CD8-positive, alpha-beta memory T cell (primary cell): ENCODE measurements around the gene PNPLA2. TPM values are rescaled to one million over a fixed set of nuclear protein-coding genes. Genes with fewer than 3 reads are reported as not detected.
A peak's percentile ranks its signal among the peaks of the same experiment; 100 is the strongest.

Source experiments
- CTCF ChIA-PET: fragments of 350-600 bp; sonication (Branson Sonifier 250); formaldehyde crosslinking; loops from one replicate; lab custom pipeline; 2021; ENCODE audit warnings: antibody characterized with exemption; lab: Charles Lee
- POLR2A ChIA-PET: fragments of 350-600 bp; sonication (Branson Sonifier 250); formaldehyde crosslinking; loops from one replicate; lab custom pipeline; 2021; ENCODE audit warnings: antibody characterized with exemption; lab: Charles Lee
- DNase-seq, 5 donors: peaks; one replicate each; pipeline versions ENCODE4 v3.0.0 to v3.0.0-alpha.2; 2020 to 2022; ENCODE audit warnings: mixed read lengths in 1 of 5
- H3K27ac ChIP-seq: one replicate; pipeline ENCODE4 v1.7.0; 2013; ENCODE audit warnings: low read depth, mild to moderate bottlenecking, low read length, moderate library complexity
- H3K27me3 ChIP-seq: 2 replicates; pipeline ENCODE4 v1.7.0; 2013; ENCODE audit warnings: low read length, mild to moderate bottlenecking; ENCODE audit not compliant: insufficient read depth, poor library complexity, severe bottlenecking
- H3K36me3 ChIP-seq: 2 replicates; pipeline ENCODE4 v1.7.0; 2013; ENCODE audit warnings: mild to moderate bottlenecking, low read length, moderate library complexity; ENCODE audit not compliant: insufficient read depth
- H3K4me1 ChIP-seq: 2 replicates; pipeline ENCODE4 v1.7.0; 2013; ENCODE audit warnings: mild to moderate bottlenecking, low read length, moderate library complexity; ENCODE audit not compliant: insufficient read depth
- H3K4me3 ChIP-seq: 2 replicates; pipeline ENCODE4 v1.7.0; 2013; ENCODE audit warnings: mild to moderate bottlenecking, low read length
- H3K9me3 ChIP-seq: 2 replicates; pipeline ENCODE4 v1.7.0; 2013; ENCODE audit warnings: mild to moderate bottlenecking, low read length
- H3K27ac Mint-ChIP-seq, 8 donors: one replicate each; pipeline ENCODE4 v1.8.0; 2020 to 2021; ENCODE audit warnings: mixed read lengths in 8 of 8, mild to moderate bottlenecking in 6 of 8, inconsistent platforms in 3 of 8, moderate library complexity in 3 of 8
- H3K27me3 Mint-ChIP-seq, 2 donors: one replicate each; pipeline ENCODE4 v1.8.0; 2020 to 2021; ENCODE audit warnings: mixed read lengths in 2 of 2, mild to moderate bottlenecking in 1 of 2, moderate library complexity in 1 of 2
- H3K36me3 Mint-ChIP-seq, 3 donors: one replicate each; pipeline ENCODE4 v1.8.0; 2020 to 2021; ENCODE audit warnings: mixed read lengths in 3 of 3, inconsistent platforms in 1 of 3, mild to moderate bottlenecking in 1 of 3
- H3K4me1 Mint-ChIP-seq, 3 donors: one replicate each; pipeline ENCODE4 v1.8.0; 2020 to 2021; ENCODE audit warnings: mixed read lengths in 3 of 3, inconsistent platforms in 1 of 3, mild to moderate bottlenecking in 1 of 3
- H3K4me3 Mint-ChIP-seq, 7 donors: one replicate each; pipeline ENCODE4 v1.8.0; 2020 to 2021; ENCODE audit warnings: mixed read lengths in 7 of 7, mild to moderate bottlenecking in 6 of 7, moderate library complexity in 4 of 7, inconsistent platforms in 2 of 7
- H3K9me3 Mint-ChIP-seq, 5 donors: one replicate each; pipeline ENCODE4 v1.8.0; 2020 to 2022; ENCODE audit warnings: mixed read lengths in 5 of 5, mild to moderate bottlenecking in 3 of 5, moderate library complexity in 2 of 5, inconsistent platforms in 1 of 5
- polyA plus RNA-seq: library from polyadenylated mRNA; unstranded; fragments of 300-500 nt; fragmentation: Illumina TruSeq; gene quantifications from one replicate; pipeline ENCODE4 v1.2.3, GENCODE V29; 2021
- total RNA-seq, 2 experiments: library from RNA; stranded (reverse); gene quantifications; one replicate each; pipeline ENCODE4 v1.2.3, GENCODE V29; 2021

The PNPLA2 gene
- total and polyA plus RNA-seq, 3 experiments from 2014 or later: 41.5 to 53.0 (median 49.8) TPM

- DNase-seq: no peak
- CTCF ChIA-PET: interaction anchor here (0.7 kb wide), 1 partner anchor 36 kb away, joined by 3 read pairs; no protein-coding TSS in a partner anchor
- no peaks in the 10 kb centered on the region for H3K9me3 Mint-ChIP-seq
- peaks cover 25% of the 10 kb centered on the region for H3K4me1 ChIP-seq
- no peaks in the 10 kb centered on the region for H3K9me3 ChIP-seq
- H3K4me3 Mint-ChIP-seq: peak overlapping the region in 6 of 7 donors; percentile 5 to 86 (median 36)
- H3K4me1 Mint-ChIP-seq: peaks cover 12 to 26% (median 14%) of the 10 kb centered on the region in 3 donors
- peaks cover 4% of the 10 kb centered on the region for H3K36me3 ChIP-seq
- H3K27ac ChIP-seq: no peak overlapping the region
- no peak overlapping the region for H3K4me3 ChIP-seq
- no peaks in the 10 kb centered on the region for H3K27me3 ChIP-seq
- H3K27ac Mint-ChIP-seq: no peak overlapping the region
- peaks cover 0 to 25% (median 0%) of the 10 kb centered on the region in 3 donors for H3K36me3 Mint-ChIP-seq
- peaks cover 0 to 3% of the 10 kb centered on the region in 2 donors for H3K27me3 Mint-ChIP-seq
- POLR2A ChIA-PET: no interaction called here
Measured at GRCh38 chr11:794013-794765, 24.5 kb upstream of the PNPLA2 start.

GRCh38 chr11:794766-795633, 23.7 kb upstream of the PNPLA2 start:
- H3K27ac ChIP-seq: peak overlapping the region; percentile 69
- no peak overlapping the region for H3K4me3 ChIP-seq
- H3K27me3 ChIP-seq: no peaks in the 10 kb centered on the region
- H3K4me3 Mint-ChIP-seq: peak overlapping the region; percentile 16 to 92 (median 61)
- H3K4me1 ChIP-seq: peaks cover 25% of the 10 kb centered on the region
- H3K27ac Mint-ChIP-seq: peak overlapping the region in 2 of 8 donors; percentile 94 to 97
- peaks cover 12 to 26% (median 14%) of the 10 kb centered on the region in 3 donors for H3K4me1 Mint-ChIP-seq
- H3K9me3 Mint-ChIP-seq: no peaks in the 10 kb centered on the region
- H3K9me3 ChIP-seq: no peaks in the 10 kb centered on the region
- ChIA-PET POLR2A (interaction anchor here (0.7 to 2.5 kb wide), 3 partner anchors 16 to 504 kb away, joined by 3 to 6 read pairs (median 5); no protein-coding TSS in a partner anchor), CTCF (interaction anchor here (1.3 kb wide), 1 partner anchor 17 kb away, joined by 3 read pairs; no protein-coding TSS in a partner anchor)
- H3K36me3 Mint-ChIP-seq: peaks cover 0 to 25% (median 0%) of the 10 kb centered on the region in 3 donors
- no peak for DNase-seq
- H3K36me3 ChIP-seq: peaks cover 4% of the 10 kb centered on the region
- H3K27me3 Mint-ChIP-seq: peaks cover 0 to 3% of the 10 kb centered on the region in 2 donors

- CTCF ChIA-PET: interaction anchor here (0.8 to 1.3 kb wide), 3 partner anchors 16 to 242 kb away, joined by 3 read pairs; no protein-coding TSS in a partner anchor
Measured at GRCh38 chr11:795634-796564, 22.8 kb upstream of the PNPLA2 start.

GRCh38 chr11:796565-797295, 22.0 kb upstream of the PNPLA2 start:
- ChIA-PET POLR2A (interaction anchor here (0.6 to 2.5 kb wide), 6 partner anchors 12 to 283 kb away, joined by 3 to 8 read pairs (median 5); partner anchors contain the start of genes PNPLA2, RPLP2 and TALDO1), CTCF (interaction anchor here (0.8 to 1.3 kb wide), 3 partner anchors 15 to 242 kb away, joined by 3 read pairs; no protein-coding TSS in a partner anchor)
- Mint-ChIP-seq H3K27ac (peak overlapping the region; percentile 90 to 98 (median 95)), H3K27me3 (no peaks in the 10 kb centered on the region), H3K4me1 (peaks cover 12 to 26% (median 14%) of the 10 kb centered on the region in 3 donors), H3K36me3 (peaks cover 0 to 18% (median 0%) of the 10 kb centered on the region in 3 donors), H3K4me3 (peak overlapping the region; percentile 91 to 94 (median 92)), H3K9me3 (no peaks in the 10 kb centered on the region)
- no peak for DNase-seq
- H3K4me1 ChIP-seq: peaks cover 25% of the 10 kb centered on the region
- peak overlapping the region; percentile 92 for H3K4me3 ChIP-seq
- H3K36me3 ChIP-seq: peaks cover 4% of the 10 kb centered on the region
- no peaks in the 10 kb centered on the region for H3K9me3 ChIP-seq
- H3K27me3 ChIP-seq: no peaks in the 10 kb centered on the region
- H3K27ac ChIP-seq: peak overlapping the region; percentile 86

More at GRCh38 chr11:795634-796564, 22.8 kb upstream of the PNPLA2 start:
- H3K27ac Mint-ChIP-seq: peak overlapping the region; percentile 90 to 98 (median 95)
- Histone ChIP-seq H3K4me1 (peaks cover 25% of the 10 kb centered on the region), H3K27me3 (no peaks in the 10 kb centered on the region), H3K27ac (peak overlapping the region; percentile 86), H3K4me3 (peak overlapping the region; percentile 92), H3K9me3 (no peaks in the 10 kb centered on the region), H3K36me3 (peaks cover 4% of the 10 kb centered on the region)
- H3K9me3 Mint-ChIP-seq: no peaks in the 10 kb centered on the region
- peak; percentile 73 to 87 (median 74) for DNase-seq
- H3K27me3 Mint-ChIP-seq: peaks cover 0 to 3% of the 10 kb centered on the region in 2 donors
- POLR2A ChIA-PET: interaction anchor here (0.7 to 2.5 kb wide), 6 partner anchors 13 to 505 kb away, joined by 3 to 8 read pairs (median 6); partner anchors contain the start of genes PNPLA2 and RPLP2
- peaks cover 0 to 22% (median 0%) of the 10 kb centered on the region in 3 donors for H3K36me3 Mint-ChIP-seq
- H3K4me1 Mint-ChIP-seq: peaks cover 12 to 26% (median 14%) of the 10 kb centered on the region in 3 donors
- H3K4me3 Mint-ChIP-seq: peak overlapping the region; percentile 91 to 94 (median 92)

GRCh38 chr11:797296-798092, 21.2 kb upstream of the PNPLA2 start:
- POLR2A ChIA-PET: interaction anchor here (0.6 to 2.5 kb wide), 5 partner anchors 11 to 284 kb away, joined by 3 to 8 read pairs (median 6); partner anchors contain the start of genes PNPLA2, RPLP2 and TALDO1
- H3K27ac ChIP-seq: peak overlapping the region; percentile 86

More at GRCh38 chr11:797296-798092, 21.2 kb upstream of the PNPLA2 start:
- DNase-seq: peak; percentile 77 to 93 (median 81)
- peak overlapping the region; percentile 92 for H3K4me3 ChIP-seq
- peaks cover 12 to 26% (median 14%) of the 10 kb centered on the region in 3 donors for H3K4me1 Mint-ChIP-seq
- CTCF ChIA-PET: interaction anchor here (1.3 kb wide), 1 partner anchor 71 kb away, joined by 3 read pairs; no protein-coding TSS in a partner anchor
- peak overlapping the region; percentile 91 to 94 (median 92) for H3K4me3 Mint-ChIP-seq
- no peaks in the 10 kb centered on the region for H3K9me3 ChIP-seq
- H3K27me3 Mint-ChIP-seq: no peaks in the 10 kb centered on the region
- H3K27ac Mint-ChIP-seq: peak overlapping the region; percentile 87 to 98 (median 95)
- peaks cover 25% of the 10 kb centered on the region for H3K4me1 ChIP-seq
- H3K36me3 Mint-ChIP-seq: peaks cover 0 to 14% (median 0%) of the 10 kb centered on the region in 3 donors
- no peaks in the 10 kb centered on the region for H3K9me3 Mint-ChIP-seq
- H3K36me3 ChIP-seq: peaks cover 4% of the 10 kb centered on the region
- H3K27me3 ChIP-seq: no peaks in the 10 kb centered on the region
